GM12878 (cell line): ENCODE results near the gene C5orf52. TPM values are rescaled to one million over a fixed set of nuclear protein-coding genes. Genes with fewer than 3 reads are reported as not detected.

Experiments used
- ATAC-seq: fragments of 200-7000 bp; cut with Tn5 transposase; 3 replicates; pipeline ENCODE4 v1.9.1; 2020; ENCODE audit warnings: mild to moderate bottlenecking, moderate library complexity
- BruUV-seq: library from RNA; stranded (reverse); fragments of 400-500 nt; replicated peaks from 2 replicates; lab custom pipeline; 2021; lab: Mats Ljungman, UMichigan
- CTCF ChIA-PET: fragments of 300-600 bp; sonication (Branson Sonifier 250); formaldehyde crosslinking; extraction: SDS; loops from one replicate; lab custom pipeline; 2021; ENCODE audit warnings: inconsistent platforms; lab: Yijun Ruan, JAX
- POLR2A ChIA-PET: fragments of 350-600 bp; formaldehyde crosslinking; extraction: SDS; loops from one replicate; lab custom pipeline; 2021; ENCODE audit warnings: inconsistent platforms; lab: Charles Lee
- RAD21 ChIA-PET: fragments of 300-600 bp; sonication (Branson Sonifier 250); formaldehyde crosslinking; loops from one replicate; lab custom pipeline; 2023; ENCODE audit warnings: antibody characterized with exemption; ENCODE audit not compliant: unreplicated experiment; lab: Charles Lee
- SMC1A ChIA-PET: fragments of 300-600 bp; sonication (Branson Sonifier 250); formaldehyde crosslinking; loops from one replicate; lab custom pipeline; 2023; ENCODE audit not compliant: unreplicated experiment, uncharacterized antibody; lab: Charles Lee
- DNase-seq: peaks from one replicate; pipeline ENCODE4 v3.0.0-alpha.2; 2011; ENCODE audit warnings: low read depth, low spot score
- FAIRE-seq: peaks from 3 replicates; lab custom pipeline; 2011; peaks lifted over from hg19 to GRCh38; lab: Jason Lieb, UNC
- H2AFZ ChIP-seq: 2 replicates; pipeline ENCODE4 v1.6.0; 2011; ENCODE audit warnings: low read depth, low read length, control low read depth; ENCODE audit not compliant: control insufficient read depth
- H3K27ac ChIP-seq: 2 replicates; pipeline ENCODE4 v1.5.1; 2011; ENCODE audit warnings: control low read depth; ENCODE audit not compliant: control insufficient read depth, insufficient read depth
- H3K27me3 ChIP-seq, 2 experiments: replicated peaks in 1 of 2; 2 replicates each; pipeline versions ENCODE4 v1.6.0 to v1.6.1; 2011; ENCODE audit warnings: low read length in 1 of 2; ENCODE audit not compliant: control insufficient read depth in 2 of 2, insufficient read depth in 2 of 2
- H3K36me3 ChIP-seq, 2 experiments: 2 replicates each; pipeline ENCODE4 v1.5.1; 2011; ENCODE audit warnings: low read length in 1 of 2; ENCODE audit not compliant: control insufficient read depth in 2 of 2, insufficient read depth in 2 of 2
- H3K4me1 ChIP-seq: 2 replicates; pipeline ENCODE4 v1.6.1; 2011; ENCODE audit warnings: mild to moderate bottlenecking, low read length, moderate library complexity, mixed read lengths; ENCODE audit not compliant: control insufficient read depth, insufficient read depth
- H3K4me2 ChIP-seq: 2 replicates; pipeline ENCODE4 v1.6.0; 2011; ENCODE audit warnings: control low read depth; ENCODE audit not compliant: control insufficient read depth, insufficient read depth
- H3K4me3 ChIP-seq: fragments of 200-600 bp; sonication (generic); 2 replicates; pipeline ENCODE4 v1.5.1; 2016
- H3K79me2 ChIP-seq: 2 replicates; pipeline ENCODE4 v1.6.0; 2011; ENCODE audit warnings: low read length; ENCODE audit not compliant: control insufficient read depth, insufficient read depth
- H3K9ac ChIP-seq: 2 replicates; pipeline ENCODE4 v1.8.0; 2011; ENCODE audit warnings: low read length, control low read depth, mixed read lengths; ENCODE audit not compliant: control insufficient read depth, insufficient read depth
- H3K9me3 ChIP-seq: replicated peaks from 3 replicates; pipeline ENCODE4 v1.5.1; 2011; ENCODE audit warnings: mild to moderate bottlenecking, low read length; ENCODE audit not compliant: control insufficient read depth, insufficient read depth
- H4K20me1 ChIP-seq: 2 replicates; pipeline ENCODE4 v1.6.0; 2011; ENCODE audit not compliant: control insufficient read depth, insufficient read depth
- BHLHE40 ChIP-seq, 2 experiments: fragments of 450-650 bp in 1 of 2; IDR thresholded peaks; 2 replicates each; pipeline ENCODE4 v1.6.1; 2011 to 2017; ENCODE audit warnings: low read depth in 2 of 2, borderline replicate concordance in 1 of 2, improper control_type of control experiment in 1 of 2, low read length in 1 of 2, mild to moderate bottlenecking in 1 of 2
- RFX5 ChIP-seq: IDR thresholded peaks from 2 replicates; pipeline ENCODE4 v1.6.1; 2011; ENCODE audit warnings: low read depth, low read length, improper control_type of control experiment
- SMC3 ChIP-seq: IDR thresholded peaks from 2 replicates; pipeline ENCODE4 v1.6.1; 2011; ENCODE audit warnings: low read length, improper control_type of control experiment, borderline replicate concordance
- TCF12 ChIP-seq: IDR thresholded peaks from 2 replicates; pipeline ENCODE4 v1.6.1; 2011; ENCODE audit warnings: low read depth, mild to moderate bottlenecking, low read length
- WGBS: methylation state at CpG from one replicate; pipeline ENCODE4 v1.1.6; 2016; ENCODE audit warnings: low lambda C conversion rate; ENCODE audit not compliant: insufficient replicate concordance, insufficient coverage; ENCODE audit errors: missing lambda C conversion rate; 5-methylcytosine and 5-hydroxymethylcytosine counted together
- in situ Hi-C: fragments of 300-500 bp; cut with MboI; formaldehyde crosslinking; loops from 9 replicates; pipeline ENCODE4 v1.14.3; 2018; ENCODE audit warnings: mixed read lengths
- intact Hi-C: fragments of 100-400 bp; cut with micrococcal nuclease; formaldehyde crosslinking; loops from one replicate; pipeline ENCODE4 v1.14.2; 2022; ENCODE audit not compliant: unreplicated experiment
- polyA plus RNA-seq, 11 experiments: library from polyadenylated mRNA; depleted of rRNA in 4 of 11; unstranded in 6 of 11; stranded (reverse) in 5 of 11; fragments of >200 nt; fragmentation: Nextera tagmentation in 4 of 11; fragmentation: Illumina TruSeq in 1 of 11; extraction: Ambion mirVana in 4 of 11; extraction: Trizol in 1 of 11; gene quantifications; 1 replicate in 1 of 11; 2 replicates in 10 of 11; pipeline versions ENCODE4 v1.2.1 to v1.2.3, GENCODE V29; 2011 to 2016; ENCODE audit warnings: inconsistent platforms in 2 of 11, missing spikeins in 2 of 11, low read depth in 1 of 11
- total RNA-seq, 4 experiments: library from RNA; depleted of rRNA in 3 of 4; stranded (reverse); fragments of >200 nt in 3 of 4; fragmentation: Illumina TruSeq in 1 of 4; extraction: Trizol in 1 of 4; gene quantifications; 2 replicates each; pipeline versions ENCODE4 v1.2.1 to v1.2.3, GENCODE V29; 2013 to 2021
- TF ChIP-seq, protein P1 (sequence below), 3 experiments: IDR thresholded peaks in 2 of 3; conservative IDR thresholded peaks in 1 of 3; 2 replicates each; pipeline ENCODE4 v1.5.1; 2011; ENCODE audit warnings: low read depth in 3 of 3, low read length in 3 of 3, mild to moderate bottlenecking in 3 of 3, control low read depth in 2 of 3, moderate library complexity in 2 of 3, inconsistent platforms in 1 of 3, mixed read lengths in 1 of 3; ENCODE audit not compliant: control insufficient read depth in 2 of 3, insufficient read depth in 1 of 3; ENCODE audit errors: extremely low read depth in 1 of 3

Gene C5orf52
- total and polyA plus RNA-seq, 10 of the 15 experiments (the other 5 are each of a cell fraction or from before 2014, with no cell fraction given), result not detected

GRCh38 chr5:157689942-157690689 lies 18.8 kb downstream of the C5orf52 start:
- Histone ChIP-seq H3K27me3 (no peaks in the 10 kb centered on the region), H3K4me3 (no peak overlapping the region), H4K20me1 (no peaks in the 10 kb centered on the region), H3K79me2 (no peaks in the 10 kb centered on the region), H3K9me3 (peaks cover 2% of the 10 kb centered on the region; the same call in 1 of the 3 replicates), H2AFZ (peak overlapping the region; percentile 29; the same call in 1 of the 2 replicates), H3K27ac (no peak overlapping the region), H3K4me2 (no peak overlapping the region), H3K36me3 (no peaks in the 10 kb centered on the region), H3K4me1 (no peaks in the 10 kb centered on the region), H3K9ac (no peak overlapping the region)
- peak; percentile 97 for ATAC-seq
- FAIRE-seq, result no peak
- POLR2A ChIA-PET, result no interaction called here
- BruUV-seq, result no TSS peak
- in situ Hi-C loops, result no loop called here
- SMC1A ChIA-PET, result no interaction called here
- TF ChIP-seq SMC3 (peak; percentile 10; the same call in 1 of the 2 replicates), BHLHE40 (IDR thresholded peaks at IDR 0.05; ENCODE audit: borderline replicate concordance in 1 of 2, low read depth in 2 of 2, low read length in 1 of 2) (peak in 1 of 2 experiments; percentile 25; a peak in 1 of 4 replicates), TCF12 (peak; percentile 70; the same call in 1 of the 2 replicates), RFX5 (no peak)
- TF ChIP-seq, protein P1, sequence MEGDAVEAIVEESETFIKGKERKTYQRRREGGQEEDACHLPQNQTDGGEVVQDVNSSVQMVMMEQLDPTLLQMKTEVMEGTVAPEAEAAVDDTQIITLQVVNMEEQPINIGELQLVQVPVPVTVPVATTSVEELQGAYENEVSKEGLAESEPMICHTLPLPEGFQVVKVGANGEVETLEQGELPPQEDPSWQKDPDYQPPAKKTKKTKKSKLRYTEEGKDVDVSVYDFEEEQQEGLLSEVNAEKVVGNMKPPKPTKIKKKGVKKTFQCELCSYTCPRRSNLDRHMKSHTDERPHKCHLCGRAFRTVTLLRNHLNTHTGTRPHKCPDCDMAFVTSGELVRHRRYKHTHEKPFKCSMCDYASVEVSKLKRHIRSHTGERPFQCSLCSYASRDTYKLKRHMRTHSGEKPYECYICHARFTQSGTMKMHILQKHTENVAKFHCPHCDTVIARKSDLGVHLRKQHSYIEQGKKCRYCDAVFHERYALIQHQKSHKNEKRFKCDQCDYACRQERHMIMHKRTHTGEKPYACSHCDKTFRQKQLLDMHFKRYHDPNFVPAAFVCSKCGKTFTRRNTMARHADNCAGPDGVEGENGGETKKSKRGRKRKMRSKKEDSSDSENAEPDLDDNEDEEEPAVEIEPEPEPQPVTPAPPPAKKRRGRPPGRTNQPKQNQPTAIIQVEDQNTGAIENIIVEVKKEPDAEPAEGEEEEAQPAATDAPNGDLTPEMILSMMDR (IDR thresholded peaks at IDR 0.05 in 2 of 3, conservative IDR thresholded peaks at IDR 0.05 in 1 of 3; ENCODE audit: control insufficient read depth in 2 of 3, extremely low read depth in 1 of 3, insufficient read depth in 1 of 3, low read depth in 3 of 3, low read length in 3 of 3), result peak; percentile 26 to 65 (median 36); a peak in 4 of 6 replicates
- CTCF ChIA-PET, result interaction anchor here (0.5 to 1.6 kb wide), 7 partner anchors 8 to 70 kb away, joined by 3 to 7 read pairs (median 5); partner anchors contain the start of gene LSM11
- RAD21 ChIA-PET, result interaction anchor here (0.7 to 0.9 kb wide), 2 partner anchors 53 to 97 kb away, joined by 3 read pairs; partner anchors contain the start of gene LSM11
- 79% methylated on average over 35 of the region's 52 CpGs for WGBS
- no peak for DNase-seq
- intact Hi-C loops, result no loop called here
